Fibroblast of skin of scalp (primary cell): ENCODE measurements around the gene TBXAS1.

ENCODE experiments used
- DNase-seq: peaks from one replicate; pipeline ENCODE4 v3.0.0-alpha.2; 2013

Gene TBXAS1

DNA sequence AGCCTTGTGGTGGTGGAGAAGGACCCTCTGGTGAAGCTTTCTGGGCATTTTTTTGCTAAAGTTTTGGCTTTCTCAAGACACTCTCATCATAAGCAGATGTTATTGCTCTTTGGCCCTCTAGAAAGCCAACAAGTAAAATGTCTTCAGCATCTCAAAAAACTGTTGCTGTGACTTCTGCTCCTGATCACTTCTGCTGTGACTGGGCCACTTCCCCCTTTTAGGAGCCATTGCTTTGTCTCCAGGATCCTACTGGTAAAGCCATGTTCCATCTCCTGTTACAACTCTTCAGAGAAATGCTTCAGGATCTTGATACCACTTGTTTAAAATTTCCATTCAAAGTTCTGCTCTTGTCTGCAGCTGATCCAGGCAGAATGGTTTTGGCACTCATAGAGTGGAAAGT, 222.8 kb downstream of the TBXAS1 start:
- DNase-seq = no peak

DNA sequence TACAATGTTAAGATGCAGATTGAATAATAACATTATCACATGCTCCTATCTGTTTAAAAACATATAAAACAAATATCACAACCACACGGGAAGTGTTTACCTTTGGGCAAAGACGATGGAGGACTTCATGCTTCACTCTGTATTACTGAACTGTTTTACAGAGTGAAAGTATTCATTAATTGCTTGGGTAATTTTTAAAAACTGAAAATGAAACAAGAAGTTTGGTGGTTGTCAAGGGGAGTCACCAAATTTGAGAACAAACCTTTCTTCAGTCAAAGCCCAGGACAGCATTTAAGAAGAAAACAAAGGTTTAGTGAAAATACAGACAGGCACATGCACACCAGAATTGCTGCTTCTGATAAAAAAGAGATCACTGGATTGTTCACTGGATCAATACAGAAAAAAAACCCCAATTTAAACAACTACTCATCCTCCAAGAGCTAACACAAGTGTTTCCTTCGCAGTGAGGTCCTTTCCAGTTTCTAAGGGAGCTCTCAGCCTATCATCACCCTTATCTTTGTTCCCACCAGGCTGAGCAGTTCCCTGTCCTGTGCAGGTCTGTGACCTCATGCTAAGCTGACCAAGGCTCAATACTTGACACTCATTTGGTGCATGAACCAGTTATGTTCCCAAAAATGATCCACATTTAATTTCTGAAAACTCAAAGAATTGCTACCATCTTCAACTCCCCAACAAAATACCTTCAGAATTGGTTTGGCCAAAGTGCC, 224.9 kb downstream of the TBXAS1 start:
- DNase-seq = no peak

DNA sequence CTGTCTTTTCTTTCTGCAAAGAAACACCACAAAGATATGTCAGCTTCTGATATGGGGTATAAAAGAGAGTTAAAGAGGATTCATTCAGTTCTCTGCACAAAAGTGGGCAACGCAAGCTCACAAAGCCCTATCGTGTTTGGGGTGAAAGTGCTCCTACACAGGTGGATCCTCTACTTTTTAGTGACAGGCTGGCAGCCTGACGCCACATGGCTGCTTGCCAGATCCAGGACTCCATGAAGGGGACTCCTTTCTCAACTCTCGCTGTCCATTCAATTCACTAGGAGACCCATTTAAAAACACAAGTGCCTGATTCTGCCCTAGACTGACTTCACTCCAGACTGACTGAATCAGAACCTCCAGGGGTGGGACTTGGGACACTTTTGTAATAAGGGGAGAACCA, 225.7 kb downstream of the TBXAS1 start:
- no peak for DNase-seq

DNA sequence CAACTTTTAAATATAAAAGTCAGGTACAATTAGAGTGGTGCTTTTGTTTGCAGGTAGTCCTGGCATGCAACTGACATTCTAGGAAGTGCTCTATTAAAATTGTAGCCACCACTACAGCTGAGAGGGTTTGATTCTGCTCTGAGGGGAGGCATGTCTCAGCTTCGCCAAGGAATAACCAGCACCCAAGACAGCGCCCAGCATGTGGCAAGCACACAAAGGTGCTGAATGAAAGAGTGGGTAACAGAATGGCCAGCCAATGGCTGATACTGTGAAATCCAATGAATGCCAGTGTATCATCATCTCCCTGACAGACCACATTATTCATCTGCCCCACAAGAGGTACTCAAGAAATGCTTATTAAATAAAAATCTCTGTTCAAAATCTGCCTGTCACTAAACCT, 226.8 kb downstream of the TBXAS1 start:
- no peak for DNase-seq

- no peak for DNase-seq
Measured at GRCh38 chr7:140056431-140057142, 227.5 kb downstream of the TBXAS1 start.

GRCh38 chr7:140057143-140057535, 228.1 kb downstream of the TBXAS1 start:
- no peak for DNase-seq

DNA sequence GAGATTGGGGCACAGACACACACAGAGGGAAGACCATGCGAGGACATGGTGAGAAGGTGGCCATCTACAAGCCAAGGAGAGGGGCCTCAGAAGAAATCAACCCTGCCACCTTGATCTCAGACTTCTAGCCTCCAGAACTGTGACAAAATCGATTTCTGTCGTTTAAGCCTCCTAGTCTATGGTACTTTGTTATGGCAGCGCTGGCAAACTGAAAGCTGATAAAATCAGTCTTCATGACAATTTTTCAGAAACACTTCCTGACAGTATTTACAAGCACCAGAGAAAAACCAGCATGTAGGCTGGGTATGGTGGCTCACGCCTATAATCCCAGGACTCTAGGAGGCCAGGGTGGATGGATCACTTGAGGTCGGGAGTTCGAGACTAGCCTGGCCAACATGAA, 229.5 kb downstream of the TBXAS1 start:
- DNase-seq = no peak

DNA sequence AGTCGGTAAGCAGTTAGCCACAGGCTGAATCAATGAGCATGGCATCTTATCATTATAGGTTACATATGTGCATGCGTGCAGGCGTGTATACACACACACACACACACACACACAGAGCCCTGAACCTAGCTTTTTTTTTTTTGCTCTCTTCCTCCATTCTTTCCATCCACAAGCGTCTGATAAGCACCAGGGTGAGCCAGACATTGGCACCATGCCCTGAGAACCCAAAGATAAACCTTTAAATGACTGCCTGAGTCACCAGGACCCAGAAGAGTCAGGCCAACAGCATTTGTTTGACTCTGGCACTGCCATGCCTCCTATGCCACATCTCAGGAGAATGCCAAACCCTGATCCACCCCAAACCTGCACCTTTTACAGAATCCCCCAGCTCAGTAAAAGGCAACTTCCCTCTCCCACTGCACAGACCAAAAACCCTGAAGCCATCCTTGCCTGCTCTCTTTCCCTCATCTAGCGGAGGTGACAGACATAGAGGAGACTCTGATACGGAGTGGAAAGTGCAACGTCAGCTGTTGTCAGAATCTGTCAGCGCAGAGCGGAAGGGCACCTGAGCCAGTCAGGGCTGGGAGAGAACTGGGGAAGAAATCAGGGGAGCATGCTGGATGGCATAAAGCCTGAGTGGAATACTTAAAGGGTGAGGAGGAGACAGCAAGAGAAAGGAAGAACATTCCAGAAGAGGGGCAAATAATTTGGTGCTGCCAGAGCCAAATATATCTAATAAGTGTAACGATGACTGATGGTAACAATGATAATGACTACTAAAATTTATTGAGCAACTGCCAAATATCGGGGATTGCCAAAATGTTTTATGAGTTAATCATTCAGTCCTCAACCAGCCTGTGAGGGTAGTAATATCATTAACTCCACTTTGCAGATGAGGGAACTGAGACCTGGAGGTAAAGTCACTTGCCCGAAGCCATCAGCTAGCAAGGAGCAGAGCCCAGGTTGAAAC, 230.5 kb downstream of the TBXAS1 start:
- DNase-seq = peak; percentile 88

- no peak for DNase-seq
Measured at GRCh38 chr7:140060243-140060630, 231.2 kb downstream of the TBXAS1 start.

DNA sequence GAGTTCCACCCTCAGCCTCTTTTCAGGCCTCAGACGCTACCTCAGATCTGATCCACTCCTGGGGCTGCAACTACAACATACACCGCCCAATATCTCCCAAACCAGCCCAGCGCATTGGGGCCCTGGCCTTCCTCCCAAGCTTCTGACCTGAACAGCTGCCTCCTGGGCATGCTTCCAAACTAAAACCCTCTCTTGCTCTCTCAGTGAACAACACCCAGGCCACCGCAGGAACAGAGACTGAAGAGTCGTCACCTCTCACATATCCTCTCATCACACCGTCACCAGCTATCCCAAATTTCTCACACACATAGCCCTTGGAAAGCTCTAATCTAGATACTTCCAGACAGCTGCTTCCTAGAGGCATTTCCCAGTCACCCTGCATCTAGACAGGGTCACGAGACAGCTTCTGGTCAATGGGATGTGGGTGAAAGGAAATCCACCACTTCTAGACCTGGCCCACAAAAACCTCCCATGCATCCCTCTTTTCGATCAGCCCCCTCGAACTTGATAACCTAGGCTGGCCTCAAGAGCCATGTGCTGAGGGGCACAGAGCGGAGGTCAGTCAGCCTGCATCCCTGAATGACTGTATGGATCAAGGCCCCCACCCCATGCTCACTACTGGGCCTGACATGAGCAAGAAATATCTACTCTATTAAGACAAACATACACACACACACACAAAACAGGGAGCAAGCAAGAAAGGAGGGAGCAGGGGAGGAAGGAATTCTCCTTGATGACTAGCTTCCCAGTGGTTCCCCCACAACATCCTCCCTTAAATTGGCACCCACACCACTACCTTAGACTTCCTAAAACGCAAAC, 231.9 kb downstream of the TBXAS1 start:
- DNase-seq = peak; percentile 22

DNA sequence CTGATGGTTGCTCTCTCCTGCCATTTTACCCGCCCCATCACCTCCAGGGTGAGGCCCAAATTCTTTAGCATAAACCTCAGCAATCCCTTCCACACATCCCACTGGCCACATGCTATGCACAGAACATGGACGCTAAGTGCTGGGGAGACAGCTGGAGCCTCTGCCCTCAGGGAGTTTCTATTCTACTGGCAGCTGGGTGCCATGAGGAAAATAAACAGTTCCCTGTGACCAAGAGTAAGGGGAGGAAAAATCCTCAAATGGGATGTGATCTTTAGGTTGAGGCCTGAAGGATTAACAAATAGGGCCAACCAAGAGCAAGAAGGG, 232.5 kb downstream of the TBXAS1 start:
- DNase-seq = no peak

GRCh38 chr7:140062118-140062527, 233.1 kb downstream of the TBXAS1 start:
- DNase-seq = no peak

GRCh38 chr7:140062528-140063299, 233.7 kb downstream of the TBXAS1 start, which contains the start of gene PARP12:
Gene PARP12, minus strand, starts transcription at chr7:140062951. Its CDS starts 104 bp downstream, at chr7:140062847.
- peak; percentile 86 for DNase-seq

DNA sequence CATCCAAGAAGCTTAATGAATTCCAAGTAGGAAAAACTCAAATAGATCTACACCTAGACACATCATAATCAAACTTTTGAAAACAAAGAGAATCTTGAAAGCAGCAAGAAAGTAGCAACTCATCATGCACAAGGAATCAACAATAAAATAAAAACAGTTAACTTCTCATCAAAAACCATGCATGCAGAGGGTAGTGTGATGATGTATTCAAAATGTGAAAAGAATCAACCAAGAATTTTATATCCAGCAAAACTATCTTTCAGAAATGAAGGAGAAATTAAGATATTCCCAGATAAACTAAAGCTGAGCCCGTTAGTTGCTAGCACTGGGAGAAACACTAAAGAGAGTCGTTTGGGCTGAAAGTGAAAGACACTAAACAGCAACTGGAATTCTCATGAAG, 238.0 kb downstream of the TBXAS1 start:
- DNase-seq = no peak

GRCh38 chr7:140068033-140068432, 239.0 kb downstream of the TBXAS1 start:
- no peak for DNase-seq

- no peak for DNase-seq
Measured at GRCh38 chr7:140069298-140069949, 240.4 kb downstream of the TBXAS1 start.
